Measurements from ENCODE around the gene ALKBH2.
"Not testable (repeated sequence)": the region's sequence is repeated elsewhere in the genome, so short reads cannot be mapped to it uniquely, and the experiment has no call there.

ALKBH2 gene

DNA sequence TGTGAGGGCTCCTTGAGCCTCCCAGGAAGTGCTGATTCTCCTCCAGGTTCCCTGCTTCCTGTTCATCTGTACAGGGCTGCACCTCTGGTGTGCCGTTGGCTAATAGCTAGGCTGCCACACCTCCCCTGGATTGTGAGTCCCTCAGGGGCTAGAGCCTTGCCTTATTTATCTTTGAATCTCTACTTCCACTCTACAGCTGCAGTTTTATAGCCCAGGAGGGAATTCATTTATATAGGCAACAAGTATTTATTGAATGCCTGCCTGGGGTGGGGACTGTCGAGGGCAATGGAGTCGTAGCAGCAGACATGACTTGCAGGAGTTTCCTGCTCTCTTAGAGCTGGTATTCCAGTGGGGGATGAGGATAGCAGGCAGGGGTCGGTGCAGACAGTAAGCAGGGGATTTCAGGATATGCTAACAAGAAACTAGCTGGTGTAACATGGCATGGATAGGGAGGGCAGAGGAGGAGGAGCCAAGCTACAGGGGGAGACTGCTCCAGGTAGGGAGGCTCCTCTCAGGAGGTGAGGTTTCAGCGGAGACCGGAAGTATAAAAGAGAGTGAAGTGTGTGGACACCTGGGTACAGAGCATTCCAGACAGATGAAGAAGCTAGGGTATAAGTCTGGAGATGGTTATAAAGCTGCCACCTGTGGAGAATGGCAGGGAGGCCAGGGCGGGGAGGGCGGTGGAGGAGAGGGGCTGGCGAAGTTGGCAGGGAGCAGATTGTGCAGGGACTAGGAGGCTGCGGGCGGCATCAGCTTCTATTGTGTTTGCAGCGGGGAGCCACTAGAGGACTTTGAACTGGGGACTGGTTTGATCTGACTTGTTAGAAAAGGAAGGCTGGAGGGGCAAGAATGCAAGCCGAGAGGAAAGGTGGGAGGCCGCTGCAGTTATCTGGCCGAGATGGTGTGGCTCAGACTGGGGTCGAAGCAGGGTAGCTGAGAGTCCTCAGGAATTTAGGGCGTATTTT, 23.7 kb downstream of the ALKBH2 start:
- DNase-seq (ENCODE audit: low spot score) = no peak

DNA sequence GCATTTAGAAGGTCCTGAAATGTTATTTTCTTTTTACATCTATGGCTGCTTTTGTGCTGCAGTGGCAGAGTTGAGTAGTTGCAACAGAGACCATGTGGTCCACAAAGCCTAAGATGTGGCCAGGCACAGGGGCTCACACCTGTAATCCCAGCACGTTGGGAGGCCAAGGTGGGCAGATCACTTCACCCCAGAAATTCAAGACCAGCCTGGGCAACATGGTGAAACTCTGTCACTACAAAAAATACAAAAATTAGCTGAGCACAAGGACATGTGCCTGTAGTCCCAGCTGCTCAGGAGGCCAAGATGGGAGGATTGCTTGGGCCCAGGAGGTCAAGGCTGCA, 27.4 kb downstream of the ALKBH2 start:
- DNase-seq (ENCODE audit: low spot score) = no peak

DNA sequence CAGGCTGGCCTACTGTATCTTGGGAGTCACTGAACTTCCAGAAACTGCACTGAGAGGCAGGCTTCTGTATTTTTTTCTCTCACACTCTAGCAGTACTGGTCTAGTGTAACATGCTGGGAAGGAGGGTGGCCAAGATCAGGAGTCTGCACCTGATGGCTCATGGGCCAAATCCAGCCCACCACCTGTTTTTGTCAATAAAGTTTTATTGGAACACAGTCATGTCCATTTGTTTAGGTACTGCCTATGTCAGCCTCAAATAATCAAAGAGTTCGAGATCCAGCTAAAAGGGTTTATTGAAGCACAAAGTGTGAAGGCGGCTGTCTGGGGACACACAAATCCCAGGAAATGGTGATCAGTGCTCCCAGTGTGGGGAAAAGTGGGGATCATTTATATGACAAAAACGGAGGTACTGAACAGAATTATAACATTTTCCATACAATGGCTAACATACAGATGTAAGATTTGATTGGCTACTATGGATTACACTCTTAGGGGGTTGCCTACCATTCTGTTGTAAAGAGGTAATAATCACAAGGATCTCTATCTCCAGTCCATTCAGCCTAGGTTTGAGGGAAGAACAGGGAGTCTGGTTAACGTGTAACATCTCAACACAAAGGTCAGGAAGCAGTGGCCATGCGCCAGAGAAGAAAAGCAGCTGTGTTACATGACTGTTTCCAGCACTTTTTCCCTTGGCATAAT, 28.0 kb downstream of the ALKBH2 start:
- DNase-seq (ENCODE audit: low spot score) = no peak

DNA sequence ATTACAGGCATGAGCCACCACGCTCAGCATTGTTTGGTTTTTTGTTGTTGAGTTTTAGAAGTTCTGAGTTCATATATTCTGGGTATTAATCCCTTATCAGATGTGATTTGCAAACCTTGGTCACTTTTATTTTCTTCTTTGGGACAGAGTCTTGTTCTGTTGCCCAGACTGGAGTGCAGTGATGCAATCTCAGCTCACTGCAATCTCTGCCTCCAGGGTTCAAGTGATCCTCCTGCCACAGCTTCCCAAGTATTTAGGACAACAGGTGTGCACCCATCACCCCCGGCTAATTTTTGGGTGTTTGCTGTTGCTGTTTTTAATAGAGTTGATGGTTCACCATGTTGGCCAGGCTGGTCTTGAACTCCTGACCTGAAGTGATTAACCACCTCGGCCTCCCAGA, 29.1 kb downstream of the ALKBH2 start:
- DNase-seq (ENCODE audit: low spot score) = no peak

DNA sequence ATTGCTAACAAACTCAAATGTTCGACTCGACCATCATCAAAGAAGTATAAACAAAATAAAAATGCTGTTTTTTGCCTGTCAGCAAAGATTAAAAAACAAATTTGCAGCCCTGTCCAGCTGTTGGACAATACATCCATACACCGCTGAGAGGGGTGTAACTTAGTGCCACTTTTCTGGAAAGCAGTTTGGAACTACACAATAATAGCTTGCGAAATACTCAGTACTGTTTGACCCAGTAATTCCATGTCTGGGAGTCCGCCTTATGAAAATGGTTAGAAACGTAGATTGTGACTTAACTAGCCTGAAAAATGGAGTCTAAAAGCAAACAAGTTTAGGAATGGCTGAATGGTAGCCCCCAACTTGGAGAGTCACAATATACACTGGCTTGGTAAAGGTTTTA, 34.5 kb downstream of the ALKBH2 start:
- DNase-seq (ENCODE audit: low spot score) = no peak

DNA sequence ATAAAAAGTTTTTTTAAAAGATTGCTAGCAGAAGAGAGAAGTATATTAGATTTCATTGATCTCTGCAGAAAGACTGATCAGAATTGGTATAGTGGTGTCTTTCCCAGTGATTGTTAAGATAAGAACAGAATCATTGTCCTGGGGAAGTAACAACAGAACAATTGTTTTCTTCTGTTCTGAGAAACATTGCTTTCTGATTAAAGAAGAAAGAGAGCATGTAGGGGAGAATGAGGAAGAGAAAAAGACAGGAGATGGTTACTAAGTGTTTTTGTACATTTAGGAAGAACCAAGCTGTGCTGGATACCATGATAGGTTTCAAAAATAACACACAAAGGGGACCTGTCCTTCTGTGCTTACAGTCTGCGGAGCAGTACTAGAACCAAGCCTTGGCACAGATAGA, 35.9 kb downstream of the ALKBH2 start:
- no peak for DNase-seq (ENCODE audit: low spot score)

DNA sequence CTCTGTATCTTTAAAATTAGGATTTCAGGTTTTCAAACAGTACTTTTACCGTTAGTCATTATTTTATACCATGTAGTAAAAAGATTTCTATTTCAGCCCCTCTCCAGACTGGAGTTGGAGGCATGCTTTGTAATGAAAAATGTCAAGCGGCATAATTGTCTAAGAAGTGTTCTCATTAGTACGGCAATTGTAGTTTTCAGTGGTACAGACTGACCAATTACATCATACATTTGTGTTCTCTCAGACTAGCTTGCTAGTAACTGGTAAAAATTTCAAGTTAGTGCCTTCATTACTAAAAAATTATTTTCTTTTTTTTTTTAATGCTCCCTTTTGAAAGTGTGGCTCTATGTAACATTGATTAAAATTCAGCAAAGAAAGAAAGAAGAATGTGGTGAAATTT, 36.4 kb downstream of the ALKBH2 start:
- no peak for DNase-seq (ENCODE audit: low spot score)

DNA sequence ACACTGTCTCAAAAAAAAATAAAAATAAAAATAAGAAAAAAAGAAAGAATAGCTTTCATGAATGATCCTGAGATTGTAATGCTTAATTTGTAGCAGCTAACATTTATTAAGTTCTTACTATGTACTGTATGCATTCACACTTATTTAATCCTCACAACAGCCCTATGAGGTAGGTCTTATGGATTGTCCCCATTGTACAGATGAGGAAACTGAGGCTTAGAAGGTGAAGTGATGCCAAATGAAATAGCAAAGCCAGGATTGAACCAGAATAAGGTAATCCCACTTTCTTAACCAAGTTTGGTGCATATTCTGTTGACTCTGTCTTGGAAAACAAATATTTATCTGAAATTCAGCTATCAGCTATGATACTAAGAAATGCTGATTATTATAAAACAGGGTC, 38.8 kb downstream of the ALKBH2 start:
- no peak for DNase-seq (ENCODE audit: low spot score)

DNA sequence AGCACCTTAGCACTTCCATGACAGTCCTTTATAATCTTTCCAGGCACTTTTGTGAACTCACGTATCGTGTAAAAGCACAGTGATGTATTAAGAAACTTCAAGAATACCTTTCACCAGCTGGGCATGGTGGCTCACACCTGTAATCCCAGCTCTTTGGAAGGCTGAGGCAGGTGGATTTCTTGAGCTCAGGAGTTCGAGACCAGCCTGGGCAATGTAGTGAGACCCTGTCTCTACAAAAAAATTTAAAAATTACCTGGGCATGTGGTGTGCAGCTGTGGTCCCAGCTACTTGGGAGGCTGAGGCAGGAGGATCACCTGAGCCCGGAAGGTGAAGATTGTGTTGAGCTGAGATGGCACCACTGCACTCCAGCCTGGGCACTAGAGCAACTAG, 39.2 kb downstream of the ALKBH2 start:
- not testable (repeated sequence) for DNase-seq (ENCODE audit: low spot score)

DNA sequence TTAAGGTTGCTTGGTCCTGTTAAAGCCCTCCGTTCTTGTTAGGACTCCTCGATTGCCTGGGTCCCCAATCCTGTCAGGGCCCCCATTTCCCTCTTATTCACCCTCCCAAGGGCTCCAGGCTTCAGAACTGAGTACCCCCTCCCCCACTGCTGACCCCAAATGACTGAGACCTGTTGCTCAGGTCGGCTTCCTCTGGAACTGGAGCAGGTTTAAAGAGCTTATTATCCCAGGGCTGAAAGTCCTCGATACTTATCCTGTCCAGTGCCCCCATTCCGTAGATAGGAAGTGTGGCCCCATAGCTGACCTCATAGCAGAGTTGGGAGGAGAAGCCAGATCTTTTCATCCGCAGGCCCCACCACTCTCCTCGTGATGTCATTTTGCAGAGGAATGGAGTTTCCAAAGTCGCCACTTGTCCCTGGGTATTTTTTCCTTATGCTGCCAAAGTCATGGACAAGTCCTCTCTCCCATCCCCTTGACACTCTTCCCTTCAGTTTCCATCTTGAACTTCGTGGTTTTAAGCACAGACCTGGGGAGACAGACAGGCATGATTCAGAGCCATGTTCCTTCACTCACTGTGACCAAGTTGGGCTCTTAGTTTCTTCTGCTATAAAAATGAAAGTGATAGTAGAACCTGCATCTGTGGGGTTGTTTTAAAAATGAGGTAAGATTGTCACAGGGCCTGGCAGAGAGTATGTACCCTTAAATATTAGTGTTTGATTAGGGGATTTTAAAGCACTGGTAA, 39.7 kb downstream of the ALKBH2 start:
- DNase-seq (ENCODE audit: low spot score) = peak; percentile 61

DNA sequence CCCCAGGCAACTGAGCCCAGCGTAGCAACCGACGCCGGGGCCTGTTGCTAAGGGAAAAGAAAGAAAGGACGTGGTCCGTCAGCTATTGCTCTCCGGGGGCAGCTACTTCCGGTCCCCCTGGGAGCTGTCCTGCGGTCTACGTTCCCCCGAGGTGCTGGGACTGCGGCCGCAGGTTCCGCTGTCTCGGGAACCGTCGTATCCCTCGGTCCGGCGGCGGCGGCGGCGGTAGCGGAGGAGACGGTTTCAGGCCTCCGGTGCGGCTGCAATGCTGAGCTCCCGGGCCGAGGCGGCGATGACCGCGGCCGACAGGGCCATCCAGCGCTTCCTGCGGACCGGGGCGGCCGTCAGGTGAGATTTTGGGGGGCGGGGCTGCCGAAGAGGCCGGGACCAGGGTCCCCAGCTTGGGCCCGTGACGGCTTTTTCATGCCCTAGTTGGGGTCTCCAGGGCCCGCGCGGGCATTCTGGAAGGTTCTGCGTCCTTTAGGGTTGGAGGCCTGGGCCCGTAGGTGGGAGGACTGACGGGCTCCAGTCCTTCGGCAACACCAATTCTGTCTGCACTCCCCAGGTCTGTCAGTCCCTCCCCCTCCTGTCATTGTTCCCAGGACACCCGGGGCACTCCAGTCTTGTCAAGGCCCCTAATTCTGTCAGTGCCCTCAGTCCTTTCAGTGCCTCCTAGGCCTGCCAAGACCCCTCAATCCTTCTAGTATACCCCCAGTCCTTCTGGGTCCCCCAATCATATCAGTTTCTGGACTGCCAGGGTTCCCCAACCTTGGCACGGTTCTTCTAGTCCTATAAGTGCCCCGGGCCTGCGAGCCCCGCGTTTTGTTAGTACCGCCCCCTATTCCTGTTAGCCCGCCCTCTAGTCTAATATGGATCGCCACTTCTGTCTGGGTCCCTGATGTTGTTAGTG, 40.6 kb downstream of the ALKBH2 start, which contains the start of gene USP30:
TSS of gene USP30 (plus strand) at position 163 of the 910 bp plus-strand sequence. CDS start at position 266, 103 bp downstream.
- peak; percentile 83 for DNase-seq (ENCODE audit: low spot score)

DNA sequence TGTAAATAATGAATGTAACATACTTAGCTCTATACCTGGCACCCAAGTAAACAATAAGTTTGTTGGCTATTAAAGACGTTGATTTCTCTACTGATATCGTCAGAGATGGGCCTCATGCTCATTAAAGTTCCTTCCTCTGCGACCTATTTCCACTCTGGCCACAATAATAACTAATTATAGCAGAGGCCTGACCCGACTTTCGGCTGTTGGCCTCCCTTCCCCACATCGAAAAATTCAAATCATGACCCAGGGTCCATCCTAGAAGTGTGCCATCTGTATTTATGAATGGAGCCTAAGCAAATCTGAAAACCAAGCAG, 41.2 kb downstream of the ALKBH2 start:
- DNase-seq (ENCODE audit: low spot score) = no peak

DNA sequence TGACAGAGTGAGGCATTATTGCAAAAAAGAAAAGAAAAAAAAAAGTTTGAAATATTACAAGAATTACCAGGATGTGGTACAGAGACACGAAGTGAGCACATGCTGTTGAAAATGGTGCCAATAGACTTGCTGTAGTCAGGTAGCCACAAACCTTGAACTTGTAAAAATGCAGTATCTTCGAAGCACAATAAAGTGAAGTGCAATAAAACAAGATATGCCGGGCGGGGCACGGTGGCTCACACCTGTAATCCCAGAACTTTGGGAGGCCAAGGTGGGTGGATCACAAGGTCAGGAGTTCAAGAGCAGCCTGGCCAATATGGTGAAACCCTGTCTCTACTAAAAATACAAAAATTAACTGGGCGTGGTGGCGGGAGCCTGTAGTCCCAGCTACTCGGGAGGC, 43.5 kb downstream of the ALKBH2 start:
- DNase-seq (ENCODE audit: low spot score) = not testable (repeated sequence)

DNA sequence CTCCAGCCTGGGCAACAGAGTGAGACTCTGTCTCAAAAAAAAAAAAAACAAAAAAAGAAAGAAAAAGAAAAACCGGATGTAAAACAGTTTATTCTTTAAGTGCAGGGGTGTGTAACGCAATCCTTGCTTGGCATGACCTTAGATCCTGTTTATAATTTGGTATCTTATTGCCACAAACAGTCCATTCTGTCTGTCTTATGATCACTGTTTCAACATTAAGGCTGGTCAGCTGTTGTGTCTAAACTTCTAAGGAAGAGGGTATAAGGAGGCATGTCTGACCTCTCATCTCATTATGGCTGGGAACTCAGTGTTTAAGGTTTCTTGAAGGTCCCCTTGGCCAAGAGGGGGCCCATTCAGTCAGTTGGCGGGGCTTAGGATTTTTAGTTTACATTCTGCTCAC, 44.6 kb downstream of the ALKBH2 start:
- not testable (repeated sequence) for DNase-seq (ENCODE audit: low spot score)

DNA sequence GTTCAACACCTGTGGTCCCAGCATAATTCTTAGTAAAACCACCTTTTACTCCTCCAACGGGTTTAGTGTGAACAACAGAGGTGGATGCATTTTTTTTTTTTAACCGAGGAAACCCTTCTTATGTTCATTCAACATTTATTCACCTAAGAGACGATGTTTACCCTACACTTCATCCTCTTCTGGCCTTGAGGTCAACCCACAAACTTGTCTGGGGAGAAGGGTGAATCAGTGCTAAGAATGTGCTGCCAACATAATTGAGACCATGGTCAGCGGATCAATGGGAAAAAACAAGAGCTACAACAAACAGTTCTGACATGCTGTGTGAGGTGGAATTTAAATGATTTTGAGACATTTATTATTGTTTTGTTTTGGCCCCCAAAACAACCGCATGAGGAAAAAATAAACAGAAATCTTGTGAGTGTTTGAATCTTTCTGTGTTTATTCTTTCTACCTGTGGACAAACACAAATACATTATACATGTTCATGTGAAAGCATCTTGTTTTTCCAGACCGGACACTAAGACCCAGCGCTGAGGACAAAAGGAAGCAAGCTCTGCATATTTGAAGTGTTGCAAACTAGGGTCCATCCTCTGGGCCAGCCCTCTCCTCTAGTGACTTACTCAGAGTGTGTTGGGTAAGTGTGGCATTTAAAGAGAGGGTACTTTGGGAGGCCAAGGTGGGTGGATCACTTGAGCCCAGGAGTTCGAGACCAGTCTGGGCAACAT, 46.0 kb downstream of the ALKBH2 start:
- DNase-seq (ENCODE audit: low spot score) = no peak

DNA sequence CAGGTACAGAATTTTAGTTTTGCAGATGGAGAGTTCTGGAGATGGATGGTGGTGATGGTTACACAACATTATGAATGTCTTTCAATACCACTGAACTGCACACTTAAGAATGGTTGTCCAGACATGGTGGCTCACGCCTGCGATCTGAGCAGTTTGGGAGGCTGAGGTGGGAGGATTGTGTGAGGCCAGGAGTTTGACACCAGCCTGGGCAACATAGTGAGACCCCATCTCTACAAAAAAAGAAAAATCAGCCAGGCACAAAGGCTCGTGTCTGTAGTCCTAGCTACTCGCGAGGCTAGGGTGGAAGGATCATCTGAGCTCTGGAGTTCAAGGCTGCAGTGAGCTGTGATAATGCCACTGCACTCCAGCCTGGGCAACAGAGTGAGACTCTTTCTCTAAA, 49.0 kb downstream of the ALKBH2 start:
- DNase-seq (ENCODE audit: low spot score) = no peak
